ENCODE data around the gene PARD6B. TPM values are rescaled to one million over a fixed set of nuclear protein-coding genes. Genes with fewer than 3 reads are reported as not detected.

Gene PARD6B
- total and polyA plus RNA-seq, 2 of the 13 experiments (the other 11 are each of a cell fraction or from before 2014, with no cell fraction given), result 6.9 to 22.2 TPM

GRCh38 chr20:50710492-50711063, 20.8 kb upstream of the PARD6B start (continued):
- TF ChIP-seq ZNF552 (CRISPR knock-in tag; IDR thresholded peaks at IDR 0.05; ENCODE audit: borderline replicate concordance) (no peak), ZNF644 (CRISPR knock-in tag; IDR thresholded peaks at IDR 0.05; ENCODE audit: low read depth) (peak; percentile 63; the same call in 1 of the 2 replicates), DR1 (CRISPR knock-in tag; IDR thresholded peaks at IDR 0.05) (no peak), ZNF33A (CRISPR knock-in tag; IDR thresholded peaks at IDR 0.05; ENCODE audit: borderline replicate concordance) (no peak), MBD4 (IDR thresholded peaks at IDR 0.05; ENCODE audit: borderline replicate concordance, low read length) (no peak), TGIF2 (CRISPR knock-in tag; IDR thresholded peaks at IDR 0.05) (no peak), FOXO4 (CRISPR knock-in tag; conservative IDR thresholded peaks at IDR 0.05) (no peak), ZNF235 (CRISPR knock-in tag; IDR thresholded peaks at IDR 0.05; ENCODE audit: borderline replicate concordance) (no peak), ZSCAN31 (CRISPR knock-in tag; IDR thresholded peaks at IDR 0.05; ENCODE audit: low read depth) (no peak), CEBPZ (IDR thresholded peaks at IDR 0.05; ENCODE audit: low read length) (no peak), ZNF10 (CRISPR knock-in tag; IDR thresholded peaks at IDR 0.05; ENCODE audit: borderline replicate concordance, low read depth) (no peak), STAG1 (CRISPR knock-in tag; IDR thresholded peaks at IDR 0.05) (no peak), TOPORS (CRISPR knock-in tag; IDR thresholded peaks at IDR 0.05) (no peak), ZBED4 (CRISPR knock-in tag; IDR thresholded peaks at IDR 0.05; ENCODE audit: borderline replicate concordance) (no peak), TSC22D2 (CRISPR knock-in tag; IDR thresholded peaks at IDR 0.05; ENCODE audit: borderline replicate concordance) (no peak), ZNF841 (CRISPR knock-in tag; IDR thresholded peaks at IDR 0.05; ENCODE audit: borderline replicate concordance) (no peak), ARID3A (IDR thresholded peaks at IDR 0.05; ENCODE audit: low read depth, low read length) (no peak)

Measured in HepG2 (cell line).